OCI-LY7 (cell line): ENCODE results near the gene HSD17B10.

Experiments
- CTCF ChIP-seq: fragments of 200-600 bp; sonication (generic); conservative IDR thresholded peaks from 2 replicates; pipeline ENCODE4 v1.5.1; 2014; ENCODE audit warnings: mild to moderate bottlenecking, antibody characterized with exemption, low read length, moderate library complexity, mixed read lengths
- EZH2phosphoT487 ChIP-seq: fragments of 200-600 bp; sonication (generic); IDR thresholded peaks from 2 replicates; pipeline ENCODE4 v1.6.1; 2018; ENCODE audit warnings: low read depth, borderline replicate concordance, mild to moderate bottlenecking, mixed run types, antibody characterized with exemption, low read length, moderate library complexity, mixed read lengths

- TF ChIP-seq CTCF, result no peak
- no peak for TF ChIP-seq EZH2phosphoT487
Measured at GRCh38 chrX:53421772-53422085, 12.4 kb downstream of the HSD17B10 start.
